Left ventricle myocardium inferior (tissue), 1 donor: Measurements from ENCODE around the gene PHRF1. TPM values are rescaled to one million over a fixed set of nuclear protein-coding genes. Genes with fewer than 3 reads are reported as not detected.

Source experiments
- DNase-seq: peaks from one replicate; pipeline ENCODE4 v3.0.0-alpha.2; 2020
- H3K27ac ChIP-seq: fragments of 200-600 bp; replicated peaks from 2 replicates; pipeline ENCODE4 v1.8.0; 2021
- H3K27me3 ChIP-seq: fragments of 200-600 bp; 2 replicates; pipeline ENCODE4 v1.8.0; 2021; ENCODE audit warnings: low read depth
- H3K36me3 ChIP-seq: fragments of 200-600 bp; 2 replicates; pipeline ENCODE4 v1.8.0; 2021
- H3K4me1 ChIP-seq: fragments of 200-600 bp; 2 replicates; pipeline ENCODE4 v1.8.0; 2021
- H3K4me3 ChIP-seq: fragments of 200-600 bp; 2 replicates; pipeline ENCODE4 v1.8.0; 2021; ENCODE audit warnings: mild to moderate bottlenecking, moderate library complexity
- H3K9me3 ChIP-seq: fragments of 200-600 bp; replicated peaks from 2 replicates; pipeline ENCODE4 v1.8.0; 2021
- CTCF ChIP-seq: fragments of 200-600 bp; IDR thresholded peaks from 2 replicates; pipeline ENCODE4 v1.8.0; 2021; ENCODE audit warnings: antibody characterized with exemption, mild to moderate bottlenecking, borderline replicate concordance
- intact Hi-C: fragments of 100-400 bp; cut with micrococcal nuclease; formaldehyde crosslinking; loops from one replicate; pipeline ENCODE4 v1.11.0; 2022
- total RNA-seq: library from RNA; stranded (reverse); fragmentation: NEBNext Ultra II Directional; extraction: Animal tissue kit (Norgen Biotek cat#: 25700); gene quantifications from one replicate; pipeline ENCODE4 v1.2.1, GENCODE V29; 2021
- donor health status: DM: no; HTN: yes; CAD: no; lungs with severe emphysema.

PHRF1 gene
- total RNA-seq, 1 donor from 2014 or later, result 17.7 TPM

GRCh38 chr11:530960-531831 is 45.1 kb upstream of the PHRF1 start:
- no peak for DNase-seq
- Histone ChIP-seq H3K27ac (no peak overlapping the region), H3K27me3 (no peaks in the 10 kb centered on the region), H3K9me3 (no peaks in the 10 kb centered on the region), H3K4me1 (peaks cover 38% of the 10 kb centered on the region), H3K4me3 (no peak overlapping the region), H3K36me3 (peaks cover 28% of the 10 kb centered on the region)
- intact Hi-C loops, result no loop called here
- TF ChIP-seq CTCF, result no peak

- no peak for TF ChIP-seq CTCF
- Histone ChIP-seq H3K4me1 (peaks cover 46% of the 10 kb centered on the region), H3K4me3 (no peak overlapping the region), H3K36me3 (peaks cover 28% of the 10 kb centered on the region), H3K9me3 (no peaks in the 10 kb centered on the region), H3K27me3 (peaks cover 6% of the 10 kb centered on the region), H3K27ac (peak overlapping the region; percentile 48)
- intact Hi-C loops, result no loop called here
- DNase-seq, result no peak
Measured at GRCh38 chr11:531919-532526, 44.2 kb upstream of the PHRF1 start.

GRCh38 chr11:532527-532985 is 43.7 kb upstream of the PHRF1 start:
- no peak for DNase-seq
- peaks cover 51% of the 10 kb centered on the region for H3K4me1 ChIP-seq
- H3K36me3 ChIP-seq, result peaks cover 28% of the 10 kb centered on the region
- intact Hi-C loops, result no loop called here
- H3K4me3 ChIP-seq, result no peak overlapping the region
- H3K27me3 ChIP-seq, result peaks cover 12% of the 10 kb centered on the region
- H3K27ac ChIP-seq, result peak overlapping the region; percentile 48
- TF ChIP-seq CTCF, result no peak
- H3K9me3 ChIP-seq, result no peaks in the 10 kb centered on the region

GRCh38 chr11:532986-533585 is 43.2 kb upstream of the PHRF1 start:
- Histone ChIP-seq H3K4me3 (no peak overlapping the region), H3K27me3 (peaks cover 17% of the 10 kb centered on the region), H3K4me1 (peaks cover 54% of the 10 kb centered on the region), H3K36me3 (peaks cover 28% of the 10 kb centered on the region), H3K27ac (peak overlapping the region; percentile 48), H3K9me3 (no peaks in the 10 kb centered on the region)
- no peak for DNase-seq
- intact Hi-C loops, result no loop called here
- TF ChIP-seq CTCF, result no peak

GRCh38 chr11:533586-534395 is 42.5 kb upstream of the PHRF1 start:
- no peak for TF ChIP-seq CTCF
- Histone ChIP-seq H3K27me3 (peaks cover 22% of the 10 kb centered on the region), H3K4me1 (peaks cover 54% of the 10 kb centered on the region), H3K9me3 (no peaks in the 10 kb centered on the region), H3K36me3 (peaks cover 28% of the 10 kb centered on the region), H3K4me3 (peak overlapping the region; percentile 94), H3K27ac (no peak overlapping the region)
- intact Hi-C loops, result no loop called here
- no peak for DNase-seq
